ENCODE data around the gene EXOSC7. TPM values are rescaled to one million over a fixed set of nuclear protein-coding genes. Genes with fewer than 3 reads are reported as not detected.
A peak's percentile ranks its signal among the peaks of the same experiment; 100 is the strongest.

EXOSC7 gene
- total RNA-seq, 1 donor from 2014 or later = 95.5 TPM

DNA sequence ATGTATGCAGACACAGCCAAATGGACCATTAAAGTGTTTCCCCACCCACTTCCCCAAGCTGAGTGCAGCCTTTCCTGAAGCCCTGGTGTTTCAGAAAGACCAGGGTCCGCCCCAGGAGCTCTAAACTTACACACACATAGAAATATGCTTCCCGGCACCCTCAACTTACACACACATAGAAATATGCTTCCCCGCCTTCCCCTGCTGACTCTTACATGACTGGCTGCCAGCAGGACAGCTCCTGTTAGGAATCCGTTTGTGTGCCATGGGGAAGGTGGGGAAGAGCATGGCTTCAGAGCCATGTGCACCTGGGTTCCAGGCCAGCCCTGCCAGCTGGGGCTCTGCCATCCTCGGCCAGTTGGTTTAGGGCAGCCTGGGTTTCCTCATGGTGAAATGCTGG lies 53.6 kb downstream of the EXOSC7 start:
- H3K27me3 Mint-ChIP-seq = peaks cover 16% of the 10 kb centered on the region
- no peak overlapping the region for H3K27ac Mint-ChIP-seq
- no peak for DNase-seq
- no peak overlapping the region for H3K4me3 Mint-ChIP-seq
- intact Hi-C loops (cut with micrococcal nuclease) = no loop called here
- no peaks in the 10 kb centered on the region for H3K36me3 Mint-ChIP-seq (ENCODE audit: low read depth)
- H3K4me1 Mint-ChIP-seq = peaks cover 6% of the 10 kb centered on the region
- no peaks in the 10 kb centered on the region for H3K9me3 Mint-ChIP-seq

DNA sequence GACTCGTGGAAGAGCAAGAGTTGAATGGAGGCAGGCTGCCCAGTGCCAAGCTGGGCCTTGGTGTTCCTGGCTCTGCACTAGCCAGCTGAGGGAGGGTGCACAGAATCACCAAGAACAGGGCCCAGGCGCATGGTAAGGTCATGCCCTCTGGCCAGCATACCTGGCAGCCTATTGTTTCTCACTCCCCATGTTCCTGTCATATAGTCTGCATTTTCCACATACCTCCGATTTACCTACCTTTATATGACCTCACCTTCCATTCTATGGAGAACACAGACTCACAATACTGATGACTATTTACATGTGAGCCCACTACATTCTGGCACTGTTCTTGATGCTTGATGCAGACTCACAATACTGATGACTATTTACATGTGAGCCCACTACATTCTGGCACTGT lies 55.5 kb downstream of the EXOSC7 start:
- H3K27me3 Mint-ChIP-seq = peaks cover 26% of the 10 kb centered on the region
- H3K4me1 Mint-ChIP-seq = peaks cover 19% of the 10 kb centered on the region
- H3K9me3 Mint-ChIP-seq = no peaks in the 10 kb centered on the region
- H3K27ac Mint-ChIP-seq = no peak overlapping the region
- no peaks in the 10 kb centered on the region for H3K36me3 Mint-ChIP-seq (ENCODE audit: low read depth)
- intact Hi-C loops (cut with micrococcal nuclease) = no loop called here
- H3K4me3 Mint-ChIP-seq = no peak overlapping the region
- DNase-seq = no peak

DNA sequence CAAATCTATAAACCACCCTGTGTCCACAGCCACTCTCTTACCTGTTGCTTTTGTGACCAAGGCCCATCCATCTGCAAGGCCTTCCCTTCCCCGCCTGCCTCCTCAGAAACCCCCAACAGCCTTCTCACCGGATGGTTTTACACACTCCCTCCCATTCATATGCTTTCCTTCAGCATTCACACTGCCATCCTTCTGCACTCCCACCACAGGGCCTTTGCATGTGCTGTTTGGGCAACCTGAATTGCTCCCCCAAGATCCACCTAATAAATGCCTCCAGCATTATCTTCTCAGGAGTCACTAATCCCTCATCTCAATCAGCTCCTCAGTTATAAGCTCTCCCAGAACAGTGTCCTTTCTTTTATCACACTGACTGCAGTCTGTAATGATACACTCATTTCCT lies 56.1 kb downstream of the EXOSC7 start:
- H3K9me3 Mint-ChIP-seq = no peaks in the 10 kb centered on the region
- no peaks in the 10 kb centered on the region for H3K36me3 Mint-ChIP-seq (ENCODE audit: low read depth)
- peaks cover 22% of the 10 kb centered on the region for H3K27me3 Mint-ChIP-seq
- peaks cover 19% of the 10 kb centered on the region for H3K4me1 Mint-ChIP-seq
- no peak overlapping the region for H3K4me3 Mint-ChIP-seq
- H3K27ac Mint-ChIP-seq = peak overlapping the region; percentile 6
- DNase-seq = no peak
- intact Hi-C loops (cut with micrococcal nuclease) = no loop called here

GRCh38 chr3:45033791-45034190 lies 57.7 kb downstream of the EXOSC7 start:
- Mint-ChIP-seq H3K4me3 (no peak overlapping the region), H3K27me3 (peaks cover 24% of the 10 kb centered on the region), H3K9me3 (no peaks in the 10 kb centered on the region), H3K36me3 (ENCODE audit: low read depth) (no peaks in the 10 kb centered on the region), H3K27ac (no peak overlapping the region), H3K4me1 (peaks cover 21% of the 10 kb centered on the region)
- intact Hi-C loops (cut with micrococcal nuclease) = no loop called here
- no peak for DNase-seq

DNA sequence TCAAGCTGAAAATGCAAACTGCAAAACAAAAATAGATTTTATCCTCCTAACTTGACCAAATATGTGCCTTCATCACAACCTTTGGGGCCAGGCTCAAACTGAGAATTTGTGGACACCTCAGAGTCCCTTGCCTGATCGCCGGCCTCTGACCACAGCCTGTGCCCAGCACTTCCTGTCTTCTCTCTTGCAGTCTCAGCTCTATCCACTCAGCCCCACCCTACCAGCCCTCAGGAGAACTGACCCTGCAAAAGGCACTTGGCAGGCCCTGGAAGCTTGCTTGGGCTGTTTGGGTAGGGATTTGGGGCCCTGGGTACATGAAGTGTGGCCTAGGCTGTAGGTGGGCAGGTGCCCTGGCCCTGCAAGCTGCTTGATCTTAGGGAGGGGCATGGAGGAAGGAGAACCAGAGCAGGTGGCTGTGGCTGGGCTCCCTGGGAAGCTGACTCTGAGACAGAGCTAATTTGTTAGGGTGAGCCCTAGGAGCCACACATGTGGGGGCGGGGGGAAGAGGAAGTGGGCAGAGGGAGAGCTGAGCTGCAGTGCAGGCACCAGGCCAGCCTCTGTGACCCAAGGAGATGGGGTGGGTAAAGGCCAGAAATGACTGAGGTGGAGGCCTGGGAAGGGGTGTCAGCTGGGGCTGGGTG lies 58.7 kb downstream of the EXOSC7 start:
- peak; percentile 77 for DNase-seq
- H3K27ac Mint-ChIP-seq = peak overlapping the region; percentile 46
- H3K4me3 Mint-ChIP-seq = peak overlapping the region; percentile 41
- no peaks in the 10 kb centered on the region for H3K36me3 Mint-ChIP-seq (ENCODE audit: low read depth)
- H3K4me1 Mint-ChIP-seq = peaks cover 21% of the 10 kb centered on the region
- peaks cover 26% of the 10 kb centered on the region for H3K27me3 Mint-ChIP-seq
- intact Hi-C loops (cut with micrococcal nuclease) = loop anchor here (5.0 kb wide), 1 partner anchor 893 kb away; no protein-coding TSS in a partner anchor
- H3K9me3 Mint-ChIP-seq = no peaks in the 10 kb centered on the region

- H3K9me3 Mint-ChIP-seq = no peaks in the 10 kb centered on the region
- peaks cover 28% of the 10 kb centered on the region for H3K4me1 Mint-ChIP-seq
- peak; percentile 75 for DNase-seq
- H3K4me3 Mint-ChIP-seq = peak overlapping the region; percentile 73
- H3K27me3 Mint-ChIP-seq = peaks cover 26% of the 10 kb centered on the region
- intact Hi-C loops (cut with micrococcal nuclease) = loop anchor here (2.0 to 5.0 kb wide), 3 partner anchors 471 to 892 kb away; no protein-coding TSS in a partner anchor
- no peak overlapping the region for H3K27ac Mint-ChIP-seq
- no peaks in the 10 kb centered on the region for H3K36me3 Mint-ChIP-seq (ENCODE audit: low read depth)
Observed at GRCh38 chr3:45035441-45036301, 59.6 kb downstream of the EXOSC7 start.

GRCh38 chr3:45037720-45038455 lies 61.8 kb downstream of the EXOSC7 start:
- no peaks in the 10 kb centered on the region for H3K9me3 Mint-ChIP-seq
- H3K36me3 Mint-ChIP-seq (ENCODE audit: low read depth) = no peaks in the 10 kb centered on the region
- H3K27ac Mint-ChIP-seq = no peak overlapping the region
- peaks cover 45% of the 10 kb centered on the region for H3K4me1 Mint-ChIP-seq
- peak overlapping the region; percentile 34 for H3K4me3 Mint-ChIP-seq
- peak; percentile 97 for DNase-seq
- H3K27me3 Mint-ChIP-seq = peaks cover 28% of the 10 kb centered on the region
- intact Hi-C loops (cut with micrococcal nuclease) = loop anchor here (1.0 to 5.0 kb wide), 5 partner anchors 350 to 889 kb away; partner anchors contain the start of gene LARS2

- no peak overlapping the region for H3K27ac Mint-ChIP-seq
- H3K27me3 Mint-ChIP-seq = peaks cover 20% of the 10 kb centered on the region
- peaks cover 27% of the 10 kb centered on the region for H3K4me1 Mint-ChIP-seq
- no peaks in the 10 kb centered on the region for H3K36me3 Mint-ChIP-seq (ENCODE audit: low read depth)
- DNase-seq = peak; percentile 76
- H3K4me3 Mint-ChIP-seq = no peak overlapping the region
- H3K9me3 Mint-ChIP-seq = no peaks in the 10 kb centered on the region
- intact Hi-C loops (cut with micrococcal nuclease) = loop anchor here (1.0 to 5.0 kb wide), 4 partner anchors 13 to 457 kb away; no protein-coding TSS in a partner anchor
Observed at GRCh38 chr3:45041666-45042065, 65.6 kb downstream of the EXOSC7 start.

DNA sequence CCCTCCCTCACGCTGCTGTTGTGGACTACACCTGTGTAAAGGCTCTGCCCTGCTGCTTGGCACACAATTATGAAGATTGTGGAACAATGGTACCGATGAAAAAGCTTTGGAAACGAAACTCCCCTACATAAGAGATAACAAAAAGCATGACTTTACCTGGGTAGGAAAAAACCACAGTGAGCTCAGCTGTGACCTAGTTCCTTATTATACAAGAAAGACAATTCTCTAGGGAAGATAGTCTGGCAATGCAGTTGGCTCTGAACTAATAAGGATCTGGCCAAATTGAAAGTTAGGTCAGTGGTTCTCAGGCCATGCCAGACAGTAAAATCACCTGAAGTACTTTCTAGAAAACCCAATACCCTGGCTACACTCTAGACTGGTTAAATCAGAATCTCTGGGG lies 66.1 kb downstream of the EXOSC7 start:
- peak overlapping the region; percentile 21 for H3K4me3 Mint-ChIP-seq
- intact Hi-C loops (cut with micrococcal nuclease) = loop anchor here (5.0 kb wide), 1 partner anchor 65 kb away; no protein-coding TSS in a partner anchor
- no peak overlapping the region for H3K27ac Mint-ChIP-seq
- no peaks in the 10 kb centered on the region for H3K36me3 Mint-ChIP-seq (ENCODE audit: low read depth)
- H3K4me1 Mint-ChIP-seq = peaks cover 27% of the 10 kb centered on the region
- no peaks in the 10 kb centered on the region for H3K9me3 Mint-ChIP-seq
- peaks cover 23% of the 10 kb centered on the region for H3K27me3 Mint-ChIP-seq
- no peak for DNase-seq

- DNase-seq = no peak
- H3K4me3 Mint-ChIP-seq = no peak overlapping the region
- no peaks in the 10 kb centered on the region for H3K9me3 Mint-ChIP-seq
- peaks cover 24% of the 10 kb centered on the region for H3K4me1 Mint-ChIP-seq
- H3K27me3 Mint-ChIP-seq = peaks cover 29% of the 10 kb centered on the region
- H3K36me3 Mint-ChIP-seq (ENCODE audit: low read depth) = no peaks in the 10 kb centered on the region
- H3K27ac Mint-ChIP-seq = no peak overlapping the region
- intact Hi-C loops (cut with micrococcal nuclease) = loop anchor here (5.0 kb wide), 1 partner anchor 63 kb away; no protein-coding TSS in a partner anchor
Observed at GRCh38 chr3:45043728-45044299, 67.8 kb downstream of the EXOSC7 start.

- DNase-seq = no peak
- no peaks in the 10 kb centered on the region for H3K4me1 Mint-ChIP-seq
- no peaks in the 10 kb centered on the region for H3K9me3 Mint-ChIP-seq
- H3K4me3 Mint-ChIP-seq = no peak overlapping the region
- H3K27ac Mint-ChIP-seq = no peak overlapping the region
- intact Hi-C loops (cut with micrococcal nuclease) = no loop called here
- peaks cover 43% of the 10 kb centered on the region for H3K27me3 Mint-ChIP-seq
- H3K36me3 Mint-ChIP-seq (ENCODE audit: low read depth) = no peaks in the 10 kb centered on the region
Observed at GRCh38 chr3:45048244-45048643, 72.2 kb downstream of the EXOSC7 start.

- peaks cover 43% of the 10 kb centered on the region for H3K27me3 Mint-ChIP-seq
- no peak overlapping the region for H3K27ac Mint-ChIP-seq
- H3K4me3 Mint-ChIP-seq = no peak overlapping the region
- no peaks in the 10 kb centered on the region for H3K36me3 Mint-ChIP-seq (ENCODE audit: low read depth)
- DNase-seq = no peak
- H3K4me1 Mint-ChIP-seq = peaks cover 13% of the 10 kb centered on the region
- H3K9me3 Mint-ChIP-seq = no peaks in the 10 kb centered on the region
- intact Hi-C loops (cut with micrococcal nuclease) = no loop called here
Observed at GRCh38 chr3:45049807-45050206, 73.8 kb downstream of the EXOSC7 start.

DNA sequence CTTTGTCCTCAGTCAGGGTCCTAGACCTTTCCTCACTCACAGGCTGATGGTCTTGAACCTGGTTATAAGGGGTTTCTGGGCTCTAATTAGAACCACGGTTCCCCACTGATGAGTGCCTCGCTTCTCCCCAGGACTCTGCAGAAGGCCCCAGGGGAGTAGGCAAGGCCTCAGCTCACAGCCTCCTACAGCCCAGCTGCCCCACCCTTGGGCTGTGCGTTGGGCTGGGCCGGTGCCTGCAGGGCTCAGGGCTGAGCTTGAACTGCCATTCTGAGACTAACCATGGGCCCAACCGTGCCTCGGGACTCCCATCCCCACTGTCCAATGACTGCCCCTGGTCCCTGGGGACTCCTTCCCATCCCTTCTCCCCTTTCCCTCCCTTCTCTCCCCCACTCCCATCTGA lies 75.6 kb downstream of the EXOSC7 start:
- H3K27ac Mint-ChIP-seq = no peak overlapping the region
- intact Hi-C loops (cut with micrococcal nuclease) = no loop called here
- no peak for DNase-seq
- H3K36me3 Mint-ChIP-seq (ENCODE audit: low read depth) = no peaks in the 10 kb centered on the region
- peaks cover 18% of the 10 kb centered on the region for H3K4me1 Mint-ChIP-seq
- H3K27me3 Mint-ChIP-seq = peaks cover 29% of the 10 kb centered on the region
- H3K4me3 Mint-ChIP-seq = no peak overlapping the region
- H3K9me3 Mint-ChIP-seq = no peaks in the 10 kb centered on the region
